ENCODE measurements around the gene CES4A. TPM values are rescaled to one million over a fixed set of nuclear protein-coding genes. Genes with fewer than 3 reads are reported as not detected.
"Not testable (repeated sequence)": the region's sequence is repeated elsewhere in the genome, so short reads cannot be mapped to it uniquely, and the experiment has no call there.

The CES4A gene
- polyA plus RNA-seq, 3 donors = 7.3 to 13.1 (median 12.2) TPM

DNA sequence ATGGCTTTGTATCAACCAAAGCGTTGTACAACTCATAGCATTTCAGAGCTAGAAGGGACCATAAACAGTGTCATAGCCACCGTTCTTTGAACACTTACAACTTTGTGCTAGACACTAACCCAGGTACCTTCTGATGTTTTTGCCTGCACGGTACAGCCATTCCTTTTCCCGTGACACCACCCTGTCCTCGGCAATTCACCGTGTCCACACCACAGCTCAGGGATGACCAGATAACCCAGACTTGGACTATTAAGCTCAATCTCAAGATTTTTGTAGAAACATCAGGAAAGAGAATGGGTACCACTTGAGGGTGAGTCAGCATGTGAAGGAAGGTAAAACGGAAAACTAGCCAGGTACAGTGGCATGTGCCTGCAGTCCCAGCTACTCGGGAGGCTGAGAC lies 30.8 kb downstream of the CES4A start:
- no peak for DNase-seq

DNA sequence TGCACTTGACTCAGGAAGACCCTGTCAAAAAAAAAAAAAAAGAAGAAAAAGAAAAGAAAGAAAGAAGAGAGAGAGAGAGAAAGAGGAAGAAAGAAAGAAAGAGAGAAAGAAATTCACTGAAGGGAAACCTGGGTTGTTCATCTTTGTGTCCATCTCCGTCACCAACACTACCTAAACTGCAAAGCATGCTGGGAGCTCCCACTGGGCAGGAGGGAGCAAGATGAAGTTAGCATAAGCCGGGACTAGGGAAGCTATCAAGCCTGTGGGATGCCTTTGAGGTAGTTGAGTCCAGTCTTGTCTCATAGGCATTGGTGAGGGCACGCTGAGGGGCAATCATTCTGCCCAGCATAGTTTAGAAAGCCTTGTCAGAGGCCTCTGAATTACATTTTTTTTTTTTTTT lies 32.9 kb downstream of the CES4A start:
- no peak for DNase-seq

DNA sequence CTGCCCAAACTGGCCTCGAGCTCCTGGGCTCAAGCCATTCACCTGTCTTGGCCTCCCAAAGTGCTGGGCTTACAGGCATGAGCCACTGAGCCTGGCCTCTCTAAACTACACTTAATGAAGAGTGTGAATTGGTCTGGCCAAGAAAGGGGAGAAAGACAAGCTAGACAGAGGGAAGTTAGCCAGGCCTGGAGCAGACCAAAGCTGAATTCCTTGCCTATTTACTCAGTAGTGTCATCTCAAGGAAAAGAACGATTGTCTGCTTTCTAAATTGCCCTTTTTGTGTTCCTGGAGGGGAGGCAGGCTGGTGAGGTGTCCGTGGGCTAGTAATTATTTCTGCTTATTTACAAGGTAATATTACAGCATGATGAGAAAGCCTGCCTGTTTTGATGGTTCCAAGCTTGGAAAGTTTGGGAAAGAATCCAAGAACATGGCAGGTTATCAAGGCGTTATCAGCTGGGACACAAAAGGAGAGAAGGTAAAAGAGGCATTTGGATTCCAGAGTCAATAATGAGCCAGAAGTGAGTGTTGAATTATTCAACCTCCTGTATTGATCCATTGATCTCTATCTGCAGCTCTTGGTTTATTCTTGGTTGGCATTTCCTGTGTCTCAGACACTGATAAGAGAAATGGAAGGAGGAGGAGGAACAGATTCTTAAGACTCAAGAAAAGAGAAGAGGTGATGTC lies 34.3 kb downstream of the CES4A start:
- no peak for DNase-seq

- DNase-seq = no peak
Observed at GRCh38 chr16:67023689-67024088, 35.3 kb downstream of the CES4A start.

DNA sequence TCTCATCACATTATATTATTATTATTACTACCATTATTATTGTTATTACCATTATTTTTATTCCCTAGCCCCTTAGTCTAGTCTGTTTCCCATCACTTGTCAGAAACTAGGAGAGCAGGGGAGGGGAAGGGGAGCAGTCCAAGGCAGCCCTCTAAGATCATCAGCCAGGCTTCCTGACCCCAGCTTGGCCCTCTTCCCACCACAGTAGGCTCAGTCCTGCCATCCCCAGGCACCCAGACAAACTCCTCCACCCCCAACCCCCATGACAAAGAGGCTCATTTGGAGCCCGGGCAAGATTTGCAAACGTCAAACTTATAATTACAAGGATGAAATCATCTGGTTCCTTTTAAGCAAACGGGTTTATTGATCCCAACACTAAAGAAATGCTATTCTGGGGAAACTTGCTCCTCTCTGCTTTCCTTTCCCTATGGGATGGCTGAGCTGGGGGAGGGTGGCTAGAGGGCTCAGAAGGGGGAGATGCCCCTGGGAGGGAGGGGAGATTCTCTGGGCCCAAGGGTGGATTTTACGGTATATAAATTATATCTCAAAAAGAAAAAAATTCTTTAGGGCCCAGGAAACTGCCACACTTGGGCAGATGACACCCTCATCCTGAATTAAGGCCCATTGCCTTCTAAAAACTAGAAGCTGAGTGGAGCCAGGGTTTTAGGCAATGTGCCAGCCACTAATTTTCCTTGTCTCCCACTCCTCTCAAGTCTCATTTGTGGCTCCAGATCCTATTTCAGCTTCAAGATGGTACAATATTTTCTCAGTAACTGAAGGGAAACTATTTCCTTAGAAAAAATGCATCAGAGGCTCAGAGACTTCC lies 36.2 kb downstream of the CES4A start:
- no peak for DNase-seq

GRCh38 chr16:67025210-67025550 lies 36.8 kb downstream of the CES4A start:
- no peak for DNase-seq

DNA sequence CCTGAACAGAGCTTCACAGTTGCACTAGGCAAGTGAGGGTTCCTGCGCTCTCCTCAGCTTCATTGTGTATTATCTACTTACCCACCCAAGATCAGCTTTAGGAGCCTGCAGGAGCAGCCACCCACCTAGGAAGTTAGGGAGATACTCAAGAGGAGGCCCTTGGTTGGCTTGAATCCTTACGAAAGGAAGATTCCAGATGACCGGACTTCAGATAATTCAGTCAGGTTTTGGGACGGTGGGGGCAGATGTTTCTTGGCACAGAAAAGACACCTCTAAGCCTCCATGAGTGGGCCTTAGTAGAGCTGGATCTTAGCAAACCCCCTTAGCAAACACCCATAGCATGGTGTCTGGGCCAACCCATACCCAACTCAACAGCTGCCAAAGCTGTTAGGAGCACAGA lies 38.2 kb downstream of the CES4A start:
- DNase-seq = no peak

DNA sequence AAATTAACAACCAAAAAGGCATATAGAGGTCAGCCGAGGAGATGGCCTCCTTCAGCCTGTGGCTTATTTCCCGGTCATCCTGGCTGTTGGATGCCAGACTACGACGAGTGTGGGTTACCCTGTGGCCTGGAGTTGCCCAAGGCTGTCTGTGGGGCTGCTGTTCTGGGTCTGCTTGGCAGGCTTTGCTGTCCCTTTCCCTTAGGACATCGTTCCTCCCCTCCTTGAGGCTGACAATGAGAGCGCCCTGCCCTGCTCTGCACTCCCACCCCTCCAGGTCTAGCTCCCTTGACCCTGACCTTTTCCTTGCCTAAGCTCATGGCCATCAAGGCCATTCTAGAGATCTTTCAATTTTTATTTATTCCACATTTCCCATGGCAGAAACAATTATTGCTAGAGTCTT lies 38.7 kb downstream of the CES4A start:
- DNase-seq = no peak

GRCh38 chr16:67028167-67028695 lies 39.8 kb downstream of the CES4A start:
- no peak for DNase-seq

DNA sequence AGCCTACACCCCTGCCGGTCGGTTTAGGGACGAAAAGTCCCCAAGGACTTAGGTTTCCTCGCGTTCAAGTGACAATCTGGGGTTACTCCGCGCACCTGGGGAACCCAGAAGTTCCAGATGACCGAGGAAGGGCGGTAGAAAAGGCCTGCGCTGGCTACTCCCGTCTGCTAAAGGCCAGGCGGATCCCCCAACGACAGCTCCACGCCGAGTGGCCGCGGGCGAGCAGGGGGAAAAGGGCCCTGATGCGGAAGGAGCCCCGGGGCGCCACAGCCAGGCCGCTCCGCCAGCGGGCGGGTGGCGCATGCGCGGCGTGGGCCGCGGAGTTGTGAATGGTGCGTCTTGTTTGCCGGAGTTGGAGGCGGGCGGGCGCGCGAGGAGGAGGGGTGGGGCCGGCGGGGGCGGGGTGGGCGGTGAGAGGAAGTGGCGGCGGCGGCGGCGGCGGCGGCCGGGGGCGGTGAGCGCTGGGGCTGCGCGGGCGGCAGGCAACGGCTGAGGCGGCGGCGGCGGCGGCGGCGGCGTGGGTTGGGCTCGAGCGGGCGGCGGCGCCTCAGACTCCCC lies 40.4 kb downstream of the CES4A start, which contains the start of gene CBFB:
Gene CBFB (plus strand): TSS at position 454 of the 558 bp plus-strand sequence. CDS start 259 bp downstream, outside the sequence.
- peak; percentile 90 for DNase-seq

- peak; percentile 41 for DNase-seq
Observed at GRCh38 chr16:67029254-67030096, 41.1 kb downstream of the CES4A start.

- DNase-seq = no peak
Observed at GRCh38 chr16:67030221-67030962, 42.0 kb downstream of the CES4A start.

DNA sequence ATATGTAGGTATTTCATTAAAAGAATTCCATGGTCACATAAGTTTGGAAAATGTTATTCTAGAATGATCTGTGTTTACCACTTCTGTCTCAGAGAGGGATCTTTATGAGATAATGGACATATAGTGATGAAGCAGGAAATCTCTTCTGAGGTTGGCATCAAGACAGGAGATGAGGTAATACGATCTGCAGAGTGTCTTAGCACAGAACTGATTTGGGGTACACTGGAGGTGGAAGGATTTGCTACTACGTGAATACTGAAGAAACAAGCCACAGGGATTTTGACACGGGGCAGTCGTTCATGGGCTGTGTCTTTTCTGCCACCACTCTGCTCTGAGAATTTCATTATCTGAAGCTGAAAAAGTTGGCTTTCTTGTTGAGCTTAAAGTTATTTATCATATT lies 46.1 kb downstream of the CES4A start:
- DNase-seq = no peak

DNA sequence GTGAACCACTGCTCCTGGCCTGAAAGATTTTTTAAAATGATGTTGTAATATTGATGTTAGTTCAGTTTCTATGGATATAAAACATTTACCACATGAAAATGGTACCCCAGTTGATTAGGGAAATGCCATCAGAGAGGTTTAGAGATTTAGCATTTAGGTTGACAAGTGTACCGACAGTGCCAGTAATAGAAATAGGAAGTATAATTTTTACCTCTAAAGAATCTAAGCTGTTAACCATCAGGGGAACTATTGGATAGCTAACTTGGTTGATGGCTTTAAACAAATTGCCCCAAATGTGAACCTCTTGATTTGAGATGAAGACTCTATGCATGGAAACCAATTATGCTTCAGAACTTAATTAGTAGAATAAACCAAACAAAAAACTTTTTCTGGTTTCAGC lies 47.0 kb downstream of the CES4A start:
- no peak for DNase-seq

DNA sequence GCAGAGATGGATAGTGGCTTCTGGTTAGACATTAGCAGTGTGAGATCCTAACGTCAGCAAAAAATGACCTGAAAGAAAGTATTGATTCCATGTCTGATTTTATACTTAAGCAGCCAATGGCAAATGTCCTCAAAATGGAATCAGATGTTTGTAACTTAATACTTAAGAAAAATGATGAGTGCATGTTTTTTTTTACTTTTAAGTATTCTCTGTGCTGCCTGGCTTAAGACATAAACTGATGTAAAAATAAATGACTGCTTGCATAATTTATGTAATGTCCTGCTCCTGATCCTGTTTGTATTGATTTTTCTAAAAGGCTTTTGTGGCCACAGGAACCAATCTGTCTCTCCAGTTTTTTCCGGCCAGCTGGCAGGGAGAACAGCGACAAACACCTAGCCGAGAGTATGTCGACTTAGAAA lies 47.9 kb downstream of the CES4A start:
- DNase-seq = no peak

- no peak for DNase-seq
Observed at GRCh38 chr16:67039260-67040020, 51.1 kb downstream of the CES4A start.

DNA sequence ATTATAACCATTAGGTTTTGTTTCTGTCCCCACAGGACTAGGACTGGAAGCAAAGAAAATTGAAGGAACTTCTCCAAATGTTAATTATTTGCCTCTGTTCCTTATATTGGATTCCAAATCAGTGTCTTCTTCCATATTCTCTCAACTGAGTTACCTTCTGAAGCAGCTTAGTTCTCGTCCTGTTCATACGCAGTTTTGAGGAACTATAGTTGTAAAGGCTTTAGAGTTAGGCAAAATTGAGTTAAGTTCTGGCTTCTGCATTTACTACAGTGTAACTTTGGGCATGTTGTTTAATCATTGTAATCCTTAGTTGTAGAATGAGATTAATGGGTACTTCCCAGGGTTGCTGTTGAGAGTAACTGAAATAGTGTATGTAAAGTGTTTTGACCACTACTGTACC lies 51.8 kb downstream of the CES4A start:
- DNase-seq = no peak

GRCh38 chr16:67040906-67041305 lies 52.5 kb downstream of the CES4A start:
- DNase-seq = no peak

DNA sequence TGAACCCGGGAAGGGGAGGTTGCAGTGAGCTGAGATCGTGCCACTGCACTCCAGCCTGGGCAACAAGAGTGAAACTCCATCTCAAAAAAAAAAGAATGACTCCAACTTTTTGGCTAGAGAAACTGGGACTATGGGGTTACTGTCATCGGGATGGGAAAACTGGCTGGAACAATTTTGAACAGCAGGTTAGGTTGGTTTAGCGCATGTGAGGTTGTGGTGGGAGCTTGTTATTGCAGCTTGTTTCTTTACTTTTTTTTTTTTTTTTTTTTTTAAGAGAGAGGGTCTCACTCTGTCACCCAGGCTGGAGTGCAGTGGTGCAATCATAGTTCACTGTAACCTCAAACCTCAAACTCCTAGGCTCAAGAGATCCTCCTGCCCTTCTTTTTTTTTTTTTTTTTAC lies 53.1 kb downstream of the CES4A start:
- DNase-seq = not testable (repeated sequence)

DNA sequence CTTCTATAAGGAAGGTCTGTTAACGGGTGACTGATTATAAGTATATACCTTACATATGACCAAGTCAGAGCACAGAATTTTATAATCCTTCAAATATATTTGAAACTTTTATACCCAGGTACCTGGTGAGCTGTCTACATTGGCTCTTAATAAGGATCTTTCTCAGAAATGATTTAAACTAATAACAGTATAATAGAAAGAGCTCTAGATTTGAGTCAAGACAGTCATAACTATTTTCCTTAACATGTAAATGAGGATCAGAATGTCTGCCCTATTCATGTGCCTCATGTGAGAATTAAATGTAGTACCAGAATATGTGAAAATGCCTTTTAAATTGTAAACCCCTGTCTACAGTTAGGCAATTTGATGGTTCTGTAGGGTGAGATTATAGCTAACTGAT lies 55.0 kb downstream of the CES4A start:
- no peak for DNase-seq

Data from renal pelvis (tissue), 4 donors.